Upper lobe of right lung (tissue), 1 donor: ENCODE data around the gene MPZL3. TPM values are rescaled to one million over a fixed set of nuclear protein-coding genes. Genes with fewer than 3 reads are reported as not detected.

Experiments
- ATAC-seq: fragments of 200-7000 bp; cut with Tn5 transposase; one replicate; pipeline ENCODE4 v1.9.1; 2020; ENCODE audit warnings: mild to moderate bottlenecking, moderate library complexity
- DNase-seq: peaks from one replicate; pipeline ENCODE4 v3.0.0-alpha.2; 2020
- H3K27ac ChIP-seq: fragments of 200-600 bp; one replicate; pipeline ENCODE4 v1.8.0; 2022
- H3K27me3 ChIP-seq: fragments of 200-600 bp; one replicate; pipeline ENCODE4 v1.8.0; 2022; ENCODE audit warnings: mild to moderate bottlenecking
- H3K36me3 ChIP-seq: fragments of 200-600 bp; one replicate; pipeline ENCODE4 v1.8.0; 2022
- H3K4me1 ChIP-seq: fragments of 200-600 bp; one replicate; pipeline ENCODE4 v1.8.0; 2022
- H3K4me3 ChIP-seq: fragments of 200-600 bp; one replicate; pipeline ENCODE4 v1.8.0; 2022; ENCODE audit warnings: mild to moderate bottlenecking
- H3K9me3 ChIP-seq: fragments of 200-600 bp; one replicate; pipeline ENCODE4 v1.8.0; 2022
- CTCF ChIP-seq: fragments of 200-600 bp; IDR thresholded peaks from one replicate; pipeline ENCODE4 v1.8.0; 2022; ENCODE audit warnings: antibody characterized with exemption
- intact Hi-C: fragments of 100-400 bp; cut with DNase I; formaldehyde crosslinking; loops from one replicate; pipeline ENCODE4 v1.11.0; 2022
- total RNA-seq: library from RNA; stranded (reverse); fragmentation: NEBNext Ultra II Directional; extraction: Animal tissue kit (Norgen Biotek cat#: 25700); gene quantifications from one replicate; pipeline ENCODE4 v1.2.1, GENCODE V29; 2021
- donor health status: DM: no; HTN: yes; CAD: no; lungs with severe emphysema.

The MPZL3 gene
- total RNA-seq, 1 donor from 2014 or later = 11.8 TPM

GRCh38 chr11:118283756-118284350, 31.7 kb upstream of the MPZL3 start:
- ATAC-seq (no peak), DNase-seq (no peak)
- Histone ChIP-seq H3K4me1 (no peaks in the 10 kb centered on the region), H3K4me3 (no peak overlapping the region), H3K27ac (no peak overlapping the region), H3K9me3 (no peaks in the 10 kb centered on the region), H3K27me3 (no peaks in the 10 kb centered on the region), H3K36me3 (no peaks in the 10 kb centered on the region)
- no peak for TF ChIP-seq CTCF
- intact Hi-C loops = no loop called here

GRCh38 chr11:118283037-118283636, 31.0 kb upstream of the MPZL3 start:
- no peak overlapping the region for H3K27ac ChIP-seq
- H3K36me3 ChIP-seq = no peaks in the 10 kb centered on the region
- ATAC-seq (no peak), DNase-seq (no peak)
- intact Hi-C loops = no loop called here
- no peaks in the 10 kb centered on the region for H3K9me3 ChIP-seq
- no peaks in the 10 kb centered on the region for H3K27me3 ChIP-seq
- no peaks in the 10 kb centered on the region for H3K4me1 ChIP-seq
- H3K4me3 ChIP-seq = no peak overlapping the region
- no peak for TF ChIP-seq CTCF

GRCh38 chr11:118282606-118283005, 30.4 kb upstream of the MPZL3 start:
- intact Hi-C loops = no loop called here
- no peak for TF ChIP-seq CTCF
- no peak for DNase-seq

GRCh38 chr11:118281284-118281683, 29.1 kb upstream of the MPZL3 start:
- no peak overlapping the region for H3K27ac ChIP-seq
- DNase-seq (no peak), ATAC-seq (no peak)
- no peaks in the 10 kb centered on the region for H3K27me3 ChIP-seq
- TF ChIP-seq CTCF = no peak
- H3K36me3 ChIP-seq = no peaks in the 10 kb centered on the region
- intact Hi-C loops = no loop called here
- H3K4me1 ChIP-seq = no peaks in the 10 kb centered on the region
- H3K9me3 ChIP-seq = no peaks in the 10 kb centered on the region
- no peak overlapping the region for H3K4me3 ChIP-seq

More at GRCh38 chr11:118282606-118283005, 30.4 kb upstream of the MPZL3 start:
- no peak for ATAC-seq
- H3K36me3 ChIP-seq = no peaks in the 10 kb centered on the region
- H3K27ac ChIP-seq = no peak overlapping the region
- H3K4me3 ChIP-seq = no peak overlapping the region
- no peaks in the 10 kb centered on the region for H3K4me1 ChIP-seq
- no peaks in the 10 kb centered on the region for H3K27me3 ChIP-seq
- no peaks in the 10 kb centered on the region for H3K9me3 ChIP-seq

- Histone ChIP-seq H3K9me3 (no peaks in the 10 kb centered on the region), H3K4me1 (peaks cover 16% of the 10 kb centered on the region), H3K36me3 (no peaks in the 10 kb centered on the region), H3K27me3 (no peaks in the 10 kb centered on the region), H3K27ac (no peak overlapping the region), H3K4me3 (no peak overlapping the region)
- intact Hi-C loops = no loop called here
- DNase-seq (no peak), ATAC-seq (peak; percentile 49)
- TF ChIP-seq CTCF = no peak
Observed at GRCh38 chr11:118277312-118277711, 25.1 kb upstream of the MPZL3 start.

- Histone ChIP-seq H3K4me3 (no peak overlapping the region), H3K36me3 (no peaks in the 10 kb centered on the region), H3K27ac (no peak overlapping the region), H3K4me1 (peaks cover 16% of the 10 kb centered on the region), H3K9me3 (no peaks in the 10 kb centered on the region), H3K27me3 (no peaks in the 10 kb centered on the region)
- no peak for DNase-seq
- intact Hi-C loops = no loop called here
- no peak for TF ChIP-seq CTCF
- no peak for ATAC-seq
Observed at GRCh38 chr11:118276422-118276821, 24.3 kb upstream of the MPZL3 start.
